ENCODE results near the gene HOXB6. TPM values are rescaled to one million over a fixed set of nuclear protein-coding genes. Genes with fewer than 3 reads are reported as not detected.
A peak's percentile ranks its signal among the peaks of the same experiment; 100 is the strongest.

The HOXB6 gene
- 0.06 TPM for total RNA-seq (2013)
- polyA plus RNA-seq (not detected), polyA minus RNA-seq (not detected in 2 replicates), total RNA-seq (0 to 0.54 (median 0.18) reads per million in 11 experiments)

DNA sequence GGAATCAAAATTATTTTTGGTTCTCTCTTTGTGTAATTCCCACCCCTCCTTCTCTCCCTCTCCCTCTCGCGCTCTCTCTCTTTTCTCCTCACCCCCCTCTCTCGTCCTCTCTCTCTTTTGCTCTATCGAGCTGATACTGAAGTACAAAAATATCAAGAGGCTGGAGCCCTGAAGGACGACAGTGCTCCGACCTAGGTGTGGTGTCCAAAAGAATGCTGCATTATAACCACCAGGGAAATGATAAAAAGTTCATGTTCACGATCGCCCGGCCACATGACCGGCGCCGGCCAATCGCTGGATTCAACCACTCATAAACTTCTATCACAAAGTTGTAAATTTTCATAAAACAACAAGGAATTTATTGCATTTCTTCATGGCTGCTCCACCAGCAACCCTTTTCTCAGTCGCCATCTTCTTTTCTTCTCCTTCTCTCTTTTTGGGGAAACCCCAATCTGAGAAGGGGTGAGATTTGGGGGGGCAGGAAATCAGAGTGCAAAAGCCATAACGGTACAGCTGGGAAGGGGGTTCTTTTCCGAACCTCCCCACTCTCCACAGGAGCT, at the start of gene HOXB6:
Gene HOXB6, minus strand, starts transcription at position 217 of the 560 bp plus-strand sequence. CDS start 6,836 bp downstream, outside the sequence.
- H3K36me3 ChIP-seq (replicated peaks in 1 of 2; ENCODE audit: control insufficient read depth in 1 of 2, insufficient read depth in 2 of 2, low read length in 2 of 2) = no peaks in the 10 kb centered on the region
- DNase-seq = no peak
- peaks cover 0 to 8% of the 10 kb centered on the region in 2 donors for H3K36me3 Mint-ChIP-seq
- peaks cover 0 to 25% (median 9%) of the 10 kb centered on the region in 7 donors for H3K9me3 Mint-ChIP-seq
- no peak within 1 kb of the TSS for H3K4me2 ChIP-seq (replicated peaks; ENCODE audit: extremely low read depth, low read length, poor library complexity, severe bottlenecking)
- no peak within 1 kb of the TSS for H3K4me3 ChIP-seq (replicated peaks in 1 of 3; ENCODE audit: low read depth in 2 of 3, low read length in 3 of 3)
- H3K79me2 ChIP-seq (ENCODE audit: insufficient read depth, low read length) = no peaks in the 10 kb centered on the region
- peaks cover 14% of the 10 kb centered on the region for H3K4me1 Mint-ChIP-seq
- peaks cover under 1 to 1% of the 10 kb centered on the region in 2 donors for H3K4me1 ChIP-seq (ENCODE audit: control insufficient read depth in 1 of 2, insufficient read depth in 2 of 2, low read length in 2 of 2)
- H3K27me3 ChIP-seq (ENCODE audit: control insufficient read depth in 2 of 2, insufficient read depth in 2 of 2, low read length in 2 of 2) = peaks cover 66 to 99% of the 10 kb centered on the region in 2 donors
- WGBS (ENCODE audit: insufficient coverage) = 52% methylated on average over 9 of the region's 16 CpGs
- H3K9ac ChIP-seq (ENCODE audit: insufficient read depth, low read length, poor library complexity, severe bottlenecking) = no peak within 1 kb of the TSS
- peak within 1 kb of the TSS in 1 of 2 donors; percentile 79 for H3K4me3 Mint-ChIP-seq
- H3K9me3 ChIP-seq (replicated peaks in 1 of 2; ENCODE audit: control insufficient read depth in 1 of 2, insufficient read depth in 1 of 2, low read length in 2 of 2) = peaks cover 0 to 38% of the 10 kb centered on the region in 2 donors
- TF ChIP-seq CTCF (IDR thresholded peaks at IDR 0.05) = no peak
- no peak within 1 kb of the TSS for H2AFZ ChIP-seq (ENCODE audit: insufficient read depth, low read depth, low read length, poor library complexity, severe bottlenecking)
- H3K27ac Mint-ChIP-seq = no peak within 1 kb of the TSS
- H3K27me3 Mint-ChIP-seq (ENCODE audit: low read depth in 3 of 3) = peaks cover 90 to 98% (median 96%) of the 10 kb centered on the region in 3 donors
- no peak within 1 kb of the TSS for H3K27ac ChIP-seq (ENCODE audit: low read depth in 1 of 2, low read length in 2 of 2)
- H4K20me1 ChIP-seq (ENCODE audit: insufficient read depth, low read length) = no peaks in the 10 kb centered on the region
- intact Hi-C loops (cut with micrococcal nuclease) = no loop called here

GRCh38 chr17:48649741-48650140, 45.0 kb upstream of the HOXB6 start:
- no CpG with 5 or more reads among the region's 1 CpG for WGBS (ENCODE audit: insufficient coverage)
- Histone ChIP-seq H3K79me2 (ENCODE audit: insufficient read depth, low read length) (no peaks in the 10 kb centered on the region), H3K27ac (ENCODE audit: low read depth in 1 of 2, low read length in 2 of 2) (no peak overlapping the region), H3K4me1 (ENCODE audit: control insufficient read depth in 1 of 2, insufficient read depth in 2 of 2, low read length in 2 of 2) (peaks cover 7 to 18% of the 10 kb centered on the region in 2 donors), H3K36me3 (replicated peaks in 1 of 2; ENCODE audit: control insufficient read depth in 1 of 2, insufficient read depth in 2 of 2, low read length in 2 of 2) (no peaks in the 10 kb centered on the region), H3K4me2 (replicated peaks; ENCODE audit: extremely low read depth, low read length, poor library complexity, severe bottlenecking) (no peak overlapping the region), H3K9ac (ENCODE audit: insufficient read depth, low read length, poor library complexity, severe bottlenecking) (no peak overlapping the region), H4K20me1 (ENCODE audit: insufficient read depth, low read length) (no peaks in the 10 kb centered on the region), H3K9me3 (replicated peaks in 1 of 2; ENCODE audit: control insufficient read depth in 1 of 2, insufficient read depth in 1 of 2, low read length in 2 of 2) (peaks cover 0 to 9% of the 10 kb centered on the region in 2 donors), H3K4me3 (replicated peaks in 1 of 3; ENCODE audit: low read depth in 2 of 3, low read length in 3 of 3) (no peak overlapping the region), H2AFZ (ENCODE audit: insufficient read depth, low read depth, low read length, poor library complexity, severe bottlenecking) (no peak overlapping the region), H3K27me3 (ENCODE audit: control insufficient read depth in 2 of 2, insufficient read depth in 2 of 2, low read length in 2 of 2) (peaks cover 39 to 54% of the 10 kb centered on the region in 2 donors)
- no peak for DNase-seq
- Mint-ChIP-seq H3K27ac (no peak overlapping the region), H3K4me3 (peak overlapping the region in 1 of 2 donors; percentile 48), H3K27me3 (ENCODE audit: low read depth in 3 of 3) (peaks cover 49 to 77% (median 75%) of the 10 kb centered on the region in 3 donors), H3K36me3 (peaks cover 0 to 2% of the 10 kb centered on the region in 2 donors), H3K4me1 (peaks cover 13% of the 10 kb centered on the region), H3K9me3 (peaks cover 0 to 7% (median 0%) of the 10 kb centered on the region in 7 donors)
- intact Hi-C loops (cut with micrococcal nuclease) = no loop called here
- TF ChIP-seq CTCF (IDR thresholded peaks at IDR 0.05) = no peak

All from CD14-positive monocyte (primary cell).